Activated B cell treated with CpG ODN at 0.5 μM for 24 hours (primary cell): ENCODE measurements around the gene RTN4. TPM values are rescaled to one million over a fixed set of nuclear protein-coding genes. Genes with fewer than 3 reads are reported as not detected.

ENCODE experiments used
- ATAC-seq: fragments of 200-7000 bp; cut with Tn5 transposase; one replicate; pipeline ENCODE4 v1.10.0; 2021; ENCODE audit warnings: low read depth, mild to moderate bottlenecking, moderate library complexity
- CTCF ChIA-PET: fragments of 350-600 bp; sonication (Branson Sonifier 250); formaldehyde crosslinking; loops from one replicate; lab custom pipeline; 2021; ENCODE audit warnings: antibody characterized with exemption; lab: Charles Lee
- POLR2A ChIA-PET: fragments of 350-600 bp; sonication (Branson Sonifier 250); formaldehyde crosslinking; loops from one replicate; lab custom pipeline; 2021; ENCODE audit warnings: antibody characterized with exemption; lab: Charles Lee
- DNase-seq: peaks from one replicate; pipeline ENCODE4 v3.0.0; 2022
- H3K27ac Mint-ChIP-seq: one replicate; pipeline ENCODE4 v1.8.0; 2020; ENCODE audit warnings: mixed read lengths
- H3K27me3 Mint-ChIP-seq: one replicate; pipeline ENCODE4 v1.8.0; 2021; ENCODE audit warnings: mixed read lengths
- H3K36me3 Mint-ChIP-seq: one replicate; pipeline ENCODE4 v1.8.0; 2021; ENCODE audit warnings: low read depth, mixed read lengths
- H3K4me1 Mint-ChIP-seq: one replicate; pipeline ENCODE4 v1.8.0; 2021; ENCODE audit warnings: mixed read lengths
- H3K4me3 Mint-ChIP-seq: one replicate; pipeline ENCODE4 v1.8.0; 2020; ENCODE audit warnings: mild to moderate bottlenecking, mixed read lengths
- H3K9me3 Mint-ChIP-seq: one replicate; pipeline ENCODE4 v1.8.0; 2020; ENCODE audit warnings: mixed read lengths
- CTCF ChIP-seq: fragments of 200-600 bp; IDR thresholded peaks from one replicate; pipeline ENCODE4 v1.8.0; 2022; ENCODE audit warnings: antibody characterized with exemption, mild to moderate bottlenecking
- intact Hi-C: fragments of 100-400 bp; cut with micrococcal nuclease; formaldehyde crosslinking; loops from one replicate; pipeline ENCODE4 v1.15.1; 2024
- total RNA-seq: library from RNA; stranded (reverse); gene quantifications from 2 replicates; pipeline ENCODE4 v1.2.3, GENCODE V29; 2022

The RTN4 gene
- total RNA-seq, 1 donor from 2014 or later = 60.5 TPM

GRCh38 chr2:54965425-54965824, 84.8 kb downstream of the RTN4 start:
- Mint-ChIP-seq H3K36me3 (peaks cover 45% of the 10 kb centered on the region), H3K4me3 (no peak overlapping the region), H3K27ac (no peak overlapping the region), H3K9me3 (no peaks in the 10 kb centered on the region), H3K4me1 (peaks cover 9% of the 10 kb centered on the region), H3K27me3 (no peaks in the 10 kb centered on the region)
- TF ChIP-seq CTCF = no peak
- CTCF ChIA-PET = interaction anchor here (1.3 kb wide), 1 partner anchor 11 kb away, joined by 3 read pairs; no protein-coding TSS in a partner anchor
- ATAC-seq = no peak
- DNase-seq = no peak
- intact Hi-C loops = no loop called here
- POLR2A ChIA-PET = no interaction called here

DNA sequence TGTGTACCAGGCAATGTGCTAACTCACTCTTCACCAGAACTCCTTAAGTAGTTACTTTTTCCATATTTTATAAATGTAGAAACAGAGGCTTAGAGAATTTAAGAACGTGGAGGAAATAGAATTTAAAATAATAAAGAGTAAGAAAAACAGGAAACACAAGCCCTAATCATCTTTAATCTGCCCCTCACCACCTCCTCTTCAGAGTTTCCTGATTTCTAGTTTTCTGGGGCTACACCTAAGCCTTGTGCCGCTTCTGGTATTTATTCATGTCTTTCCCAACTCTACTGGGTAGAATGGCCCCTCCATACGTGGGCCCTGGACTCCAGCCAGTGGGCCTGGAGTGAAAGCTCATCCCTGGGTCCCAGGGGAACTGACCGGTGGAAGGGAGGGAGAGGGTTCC, 85.4 kb downstream of the RTN4 start:
- no peaks in the 10 kb centered on the region for H3K9me3 Mint-ChIP-seq
- CTCF ChIA-PET = no interaction called here

GRCh38 chr2:54964271-54964670, 86.0 kb downstream of the RTN4 start:
- ChIA-PET CTCF (no interaction called here), POLR2A (no interaction called here)
- Mint-ChIP-seq H3K27ac (no peak overlapping the region), H3K4me1 (peaks cover 9% of the 10 kb centered on the region), H3K36me3 (peaks cover 36% of the 10 kb centered on the region), H3K4me3 (no peak overlapping the region), H3K27me3 (no peaks in the 10 kb centered on the region), H3K9me3 (no peaks in the 10 kb centered on the region)
- DNase-seq = no peak
- no peak for TF ChIP-seq CTCF
- no peak for ATAC-seq
- intact Hi-C loops = no loop called here

More for the DNA sequence above, 85.4 kb downstream of the RTN4 start:
- POLR2A ChIA-PET = no interaction called here
- H3K4me3 Mint-ChIP-seq = no peak overlapping the region
- H3K4me1 Mint-ChIP-seq = peaks cover 9% of the 10 kb centered on the region
- DNase-seq (no peak), ATAC-seq (no peak)
- intact Hi-C loops = no loop called here
- TF ChIP-seq CTCF = no peak
- H3K27me3 Mint-ChIP-seq = no peaks in the 10 kb centered on the region
- no peak overlapping the region for H3K27ac Mint-ChIP-seq
- peaks cover 42% of the 10 kb centered on the region for H3K36me3 Mint-ChIP-seq

GRCh38 chr2:54963476-54963875, 86.8 kb downstream of the RTN4 start:
- CTCF ChIA-PET = no interaction called here
- POLR2A ChIA-PET = no interaction called here
- no peak overlapping the region for H3K4me3 Mint-ChIP-seq

DNA sequence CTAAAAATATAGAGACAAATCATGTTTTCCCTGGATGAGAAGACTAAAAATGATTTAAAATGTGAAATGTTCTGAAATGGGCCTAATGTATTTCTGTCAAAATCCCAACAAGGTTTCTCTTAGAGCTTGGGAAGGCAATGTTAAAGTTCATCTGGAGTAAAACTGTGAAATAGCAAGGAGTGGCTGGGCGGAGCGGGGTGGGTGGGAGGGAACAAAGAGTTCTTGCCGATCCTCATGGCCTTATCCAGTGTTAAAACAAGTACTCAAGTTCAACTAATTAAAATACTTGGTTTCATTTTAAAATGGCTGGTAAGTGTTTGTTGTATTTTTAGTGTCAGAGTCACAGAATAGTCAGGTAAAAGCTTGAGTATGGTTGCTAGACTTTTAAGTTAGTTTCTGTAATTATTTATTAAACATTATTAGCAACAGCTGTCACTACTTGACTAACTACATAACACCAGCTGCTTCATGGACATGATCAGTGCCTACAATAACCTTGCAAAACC, 87.3 kb downstream of the RTN4 start:
- Mint-ChIP-seq H3K4me3 (no peak overlapping the region), H3K36me3 (peaks cover 28% of the 10 kb centered on the region), H3K27ac (no peak overlapping the region), H3K27me3 (no peaks in the 10 kb centered on the region), H3K9me3 (no peaks in the 10 kb centered on the region), H3K4me1 (peaks cover 13% of the 10 kb centered on the region)
- ATAC-seq = no peak
- intact Hi-C loops = no loop called here
- no peak for TF ChIP-seq CTCF
- POLR2A ChIA-PET = no interaction called here
- no peak for DNase-seq
- CTCF ChIA-PET = no interaction called here

More at GRCh38 chr2:54963476-54963875, 86.8 kb downstream of the RTN4 start:
- TF ChIP-seq CTCF = no peak
- Mint-ChIP-seq H3K36me3 (peaks cover 33% of the 10 kb centered on the region), H3K9me3 (no peaks in the 10 kb centered on the region), H3K27ac (no peak overlapping the region), H3K4me1 (peaks cover 13% of the 10 kb centered on the region), H3K27me3 (no peaks in the 10 kb centered on the region)
- no peak for ATAC-seq
- intact Hi-C loops = no loop called here
- no peak for DNase-seq
